GM18873 (cell line): ENCODE results near the gene MXRA8.

Experiments used
- ATAC-seq: cut with Tn5 transposase; IDR thresholded peaks from one replicate; pipeline ENCODE4 v1.9.1; 2021; ENCODE audit warnings: mild to moderate bottlenecking, moderate library complexity, moderate number of reproducible peaks; ENCODE audit not compliant: unreplicated experiment, low FRiP score

MXRA8 gene

DNA sequence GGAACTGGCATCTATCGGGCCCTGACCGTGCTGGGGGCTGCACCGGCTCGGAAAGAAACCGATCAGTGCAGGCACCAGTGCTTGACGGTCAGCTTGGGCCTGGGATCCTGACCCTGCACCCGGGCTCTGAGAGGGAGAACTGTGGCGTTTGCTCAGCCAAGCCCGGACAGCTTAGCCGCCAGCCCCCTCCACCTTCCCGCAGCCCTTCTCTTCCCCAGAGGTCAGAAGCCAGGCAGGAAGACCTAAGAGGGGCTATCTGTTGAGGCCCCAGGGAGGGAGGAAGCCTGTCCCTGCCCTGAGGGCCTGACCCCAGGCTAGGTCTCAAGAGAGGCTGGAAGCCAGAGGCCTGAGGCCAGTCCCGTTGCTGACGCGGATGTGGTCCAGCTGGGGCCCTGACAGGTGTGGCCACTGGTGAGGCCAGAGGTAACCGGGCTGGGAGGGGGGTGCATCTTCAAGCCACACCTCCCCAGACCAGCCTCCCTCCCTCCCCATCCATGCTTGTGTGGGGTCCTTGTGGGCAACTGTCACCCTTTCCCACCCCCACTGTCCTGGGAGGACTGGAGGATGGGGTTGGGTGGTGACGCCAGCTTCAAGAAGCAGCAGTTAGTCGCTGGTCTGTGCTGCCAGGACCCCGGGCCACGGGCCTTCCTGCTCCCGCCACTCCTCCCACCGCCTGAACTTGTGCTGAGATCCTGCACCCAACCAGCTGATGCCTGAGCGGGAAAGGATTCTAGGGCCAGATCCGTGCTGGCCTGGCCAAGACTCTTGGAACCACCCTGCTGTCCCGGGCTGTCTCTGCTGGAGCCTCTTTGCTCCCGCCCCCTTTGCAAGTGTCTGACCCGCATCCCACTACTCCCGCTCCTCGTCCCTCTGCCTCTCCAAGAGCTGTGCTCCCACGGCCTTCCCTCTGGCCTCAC, 6.6 kb downstream of the MXRA8 start:
- no peak for ATAC-seq

DNA sequence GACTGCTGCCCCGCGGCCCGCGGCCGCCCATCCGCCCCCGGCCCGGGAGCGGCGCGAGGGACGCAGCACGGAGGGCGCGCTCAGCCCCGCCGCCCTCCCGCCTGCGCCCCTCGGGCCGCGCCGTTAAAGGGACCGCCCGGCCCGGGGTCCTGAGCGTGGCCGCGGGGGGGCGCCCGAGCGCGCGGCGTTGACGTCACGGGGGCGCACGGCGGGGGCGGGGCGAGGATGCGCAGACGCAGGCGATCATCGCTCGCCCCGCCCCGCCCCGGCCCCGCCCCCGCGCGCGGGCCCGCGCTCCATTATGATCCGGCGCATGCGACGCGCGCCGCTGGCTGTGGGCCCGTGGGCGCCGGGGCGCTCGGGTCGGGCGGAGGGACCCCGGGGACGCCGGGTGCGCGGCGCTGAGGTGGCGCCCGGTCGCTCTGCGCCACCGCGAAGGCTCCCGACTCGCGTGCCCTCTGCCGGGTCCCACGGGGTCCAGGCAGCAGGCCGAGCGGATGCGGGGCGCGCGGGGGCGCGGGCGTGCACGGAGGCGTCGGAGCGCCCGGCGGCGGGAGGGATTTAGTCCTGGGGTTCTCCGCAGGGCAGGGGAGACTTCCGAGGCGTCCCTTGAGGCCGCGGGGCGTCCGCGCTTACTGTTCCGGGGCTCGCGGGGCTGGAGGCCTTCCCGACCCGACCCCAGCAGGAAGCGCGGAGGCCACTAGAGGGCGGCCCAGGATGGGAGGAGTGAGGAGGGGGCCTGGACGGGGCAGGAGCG, 8.9 kb downstream of the MXRA8 start, which contains the start of gene DVL1:
Gene DVL1, minus strand, starts transcription at position 163 of the 757 bp plus-strand sequence. CDS start 353 bp downstream, outside the sequence.
- no peak for ATAC-seq

DNA sequence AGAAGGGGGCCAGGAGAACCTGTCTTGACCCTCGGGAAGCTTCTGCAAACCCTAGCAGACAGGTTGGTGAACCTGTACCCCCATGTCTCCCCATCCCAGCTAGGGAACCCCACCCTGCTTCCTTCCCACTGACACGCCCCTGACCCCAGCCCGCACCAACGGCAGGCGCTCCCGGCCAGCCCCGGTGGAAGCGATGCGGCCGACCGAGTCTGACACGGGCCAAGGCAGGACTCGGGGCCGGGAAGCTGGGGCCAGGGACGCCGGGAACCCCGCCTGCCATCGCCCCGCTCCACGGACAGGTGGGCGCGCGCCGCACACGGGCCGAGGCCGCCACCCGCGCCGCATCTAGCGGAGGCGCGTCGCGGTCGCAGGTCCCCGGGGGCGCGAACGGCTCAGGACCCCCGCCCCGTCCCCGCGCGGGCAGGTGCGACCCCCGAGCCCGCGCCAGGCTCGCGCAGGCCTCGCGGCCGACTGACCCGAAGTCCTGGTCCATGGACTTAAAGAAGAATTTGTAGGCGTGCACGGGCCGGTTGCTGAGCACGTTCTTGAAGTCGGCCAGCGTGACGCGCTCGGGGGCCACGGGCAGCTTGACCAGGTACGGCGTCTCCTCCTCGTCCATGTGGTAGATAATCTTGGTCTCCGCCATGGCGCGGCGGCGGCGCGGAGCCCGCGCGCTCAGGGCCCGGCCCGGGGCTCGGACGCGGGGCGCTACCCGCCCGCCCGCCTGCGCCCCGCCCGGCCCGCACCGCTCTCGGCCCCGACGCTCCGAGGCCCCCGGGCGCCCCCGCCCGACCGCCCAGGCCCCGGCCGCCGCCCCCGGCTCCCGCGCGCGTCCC, 9.7 kb downstream of the MXRA8 start:
- ATAC-seq = no peak

DNA sequence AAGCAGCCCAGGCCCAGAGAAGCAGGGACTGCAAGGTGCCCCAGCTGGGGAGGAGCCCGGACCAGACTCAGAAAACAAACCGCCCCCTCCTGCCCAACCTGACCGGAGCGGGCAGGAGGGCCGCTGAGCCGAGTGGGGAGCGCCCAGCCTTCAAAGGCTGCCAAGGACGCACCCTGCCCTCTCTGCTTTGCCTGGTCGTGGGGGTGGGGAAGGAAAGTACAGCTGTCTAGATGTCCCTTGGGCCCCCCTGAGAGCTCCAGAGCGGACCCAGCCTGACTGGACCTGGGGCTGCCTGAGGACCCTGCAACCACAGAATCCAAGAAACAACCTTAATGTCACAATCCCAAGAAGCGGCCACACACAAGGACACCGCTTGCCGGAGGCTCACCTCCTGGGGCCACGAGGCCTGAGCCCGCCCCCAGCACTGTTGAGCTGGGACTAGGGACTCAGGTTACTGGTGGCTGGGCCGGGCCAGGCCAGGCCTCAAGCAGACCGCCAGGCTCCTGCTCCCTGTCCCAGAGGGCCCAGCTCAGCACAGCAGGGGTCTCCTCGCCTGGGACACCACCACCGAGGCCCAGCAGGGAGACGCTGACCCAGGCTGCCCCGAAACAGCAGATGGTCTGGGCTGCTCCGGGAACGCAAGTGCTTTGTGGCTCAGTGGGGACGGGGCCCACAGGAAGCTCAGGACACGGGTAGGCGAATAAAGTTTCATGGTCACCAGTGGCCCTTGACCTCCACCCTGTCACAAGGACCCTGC, 10.5 kb downstream of the MXRA8 start:
- no peak for ATAC-seq

DNA sequence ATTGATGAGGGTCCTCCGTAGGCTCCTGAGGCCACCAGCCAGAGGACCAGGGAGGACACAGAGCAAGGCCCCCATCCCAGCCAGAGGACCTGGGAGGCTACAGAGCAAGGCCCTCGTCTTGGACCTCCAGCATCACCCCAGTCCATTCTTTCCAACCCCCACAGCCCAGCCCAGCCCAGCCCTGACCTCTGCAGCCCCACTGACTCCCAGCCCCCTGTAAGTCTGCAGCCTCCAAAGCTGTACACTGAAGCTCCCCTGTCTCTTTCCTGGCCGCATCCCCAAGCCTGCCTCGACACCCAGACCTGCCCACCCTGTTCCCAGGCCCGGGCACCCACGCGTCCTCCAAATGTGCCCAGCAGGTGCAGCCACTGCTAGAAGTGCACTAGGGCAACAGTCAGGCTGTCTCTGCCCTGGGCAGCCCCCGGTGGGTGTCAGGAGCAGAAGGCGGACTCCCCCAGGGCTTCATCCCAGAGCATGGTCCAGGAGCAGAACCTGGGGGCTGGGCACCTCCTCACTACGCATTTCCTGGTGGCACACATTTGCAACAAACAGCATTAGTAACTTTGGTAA, 11.2 kb downstream of the MXRA8 start:
- no peak for ATAC-seq

DNA sequence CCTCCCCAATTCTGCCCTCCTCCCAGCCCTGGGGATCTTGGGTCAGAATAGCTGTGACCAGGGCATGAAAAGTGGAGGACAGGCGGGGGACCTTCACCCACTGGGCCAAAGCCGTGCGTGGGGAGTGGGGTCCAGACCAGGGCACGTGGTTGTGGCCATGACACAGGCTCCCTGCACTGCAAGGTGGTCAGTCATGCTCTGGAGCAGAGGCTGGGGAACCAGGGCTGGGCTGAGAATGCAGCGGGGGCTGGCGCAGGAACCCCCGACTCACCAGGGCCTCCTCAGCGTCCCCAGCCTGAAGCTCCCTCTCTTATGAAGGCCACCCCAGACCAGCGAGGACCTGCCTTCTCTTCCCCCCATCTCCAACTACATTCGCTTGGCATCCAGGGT, 11.9 kb downstream of the MXRA8 start:
- no peak for ATAC-seq

DNA sequence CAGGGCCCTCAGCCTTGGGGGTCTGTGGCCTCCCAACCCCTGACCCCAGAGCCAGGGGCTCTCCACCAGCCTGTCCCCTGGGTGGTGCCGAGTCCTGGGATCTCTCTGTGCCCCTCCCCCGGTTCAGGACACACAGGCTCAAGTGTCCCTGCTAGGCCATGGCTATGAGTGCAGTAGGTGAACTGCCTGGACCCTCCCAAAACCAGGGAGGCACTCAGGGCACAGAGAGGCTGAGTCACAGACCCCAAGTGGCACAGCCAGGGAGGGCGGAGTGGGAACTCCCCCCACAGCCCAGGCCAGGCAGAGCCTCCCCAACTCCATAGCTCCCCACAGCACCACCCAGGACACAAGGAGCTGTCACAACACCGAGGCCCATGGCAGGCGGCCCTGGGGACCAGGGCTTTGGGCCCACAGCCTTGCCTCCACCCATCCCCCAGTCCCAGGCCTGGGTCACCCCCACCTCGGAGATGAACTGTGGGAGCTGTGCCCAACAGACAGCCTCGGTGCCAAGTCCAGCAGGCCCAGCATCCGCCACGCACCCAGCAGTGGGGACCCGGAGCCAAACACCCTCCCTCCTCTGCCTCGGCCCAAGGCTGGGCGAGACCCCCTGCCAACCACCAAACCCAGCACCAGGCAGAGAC, 12.4 kb downstream of the MXRA8 start:
- ATAC-seq = no peak

DNA sequence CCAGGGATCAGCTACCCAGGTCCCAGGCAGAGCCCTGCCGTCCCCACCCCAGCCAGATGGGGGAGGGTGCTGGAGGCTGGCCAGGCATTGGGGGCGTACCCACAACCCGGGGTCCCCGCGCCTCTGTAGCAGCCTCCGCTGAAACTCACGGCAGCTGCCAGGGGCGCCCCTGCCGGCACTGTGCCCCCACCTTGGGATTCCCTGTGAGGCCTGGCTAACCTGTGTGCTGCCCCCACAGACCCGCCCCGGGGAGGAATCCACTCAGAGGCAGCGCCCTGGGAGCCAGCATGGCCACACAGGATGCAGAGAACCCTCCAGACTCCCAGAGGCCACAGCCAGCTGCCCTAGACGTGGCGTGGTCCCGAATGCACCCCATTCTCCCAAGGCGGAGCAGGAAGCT, 13.0 kb downstream of the MXRA8 start:
- ATAC-seq = no peak

DNA sequence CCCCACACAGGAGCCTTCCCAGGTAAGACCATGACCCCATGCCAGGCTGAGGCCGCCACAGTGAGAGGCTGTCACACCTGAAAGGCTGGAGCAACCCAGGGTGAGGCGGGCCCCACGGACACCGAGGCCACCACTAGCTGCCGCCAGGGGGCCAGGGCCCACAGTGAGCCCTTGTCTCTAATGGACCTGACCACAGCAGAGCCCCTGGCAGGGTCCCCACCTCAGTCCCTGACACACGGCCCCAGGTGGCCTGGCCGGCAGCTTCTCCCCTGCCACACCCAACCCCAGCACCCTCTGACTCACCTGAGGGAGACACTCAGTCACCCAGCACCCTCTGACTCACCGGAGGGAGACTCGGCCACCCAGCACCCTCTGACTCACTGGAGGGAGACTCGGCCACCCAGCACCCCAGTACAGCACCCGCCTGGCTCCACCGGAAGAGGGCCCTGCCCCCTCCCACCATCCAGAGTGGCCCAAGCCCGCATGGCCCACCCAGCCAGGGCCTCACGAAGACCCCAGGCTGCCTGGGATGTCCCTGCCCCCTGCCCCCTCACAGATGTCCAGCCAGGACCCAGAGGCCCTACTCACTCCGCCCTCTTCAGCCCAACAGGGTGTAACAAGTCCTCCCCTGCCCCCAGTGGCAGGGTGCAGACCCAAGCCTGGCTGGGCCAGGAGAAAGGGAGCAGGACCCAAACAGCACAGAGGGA, 13.5 kb downstream of the MXRA8 start:
- no peak for ATAC-seq

DNA sequence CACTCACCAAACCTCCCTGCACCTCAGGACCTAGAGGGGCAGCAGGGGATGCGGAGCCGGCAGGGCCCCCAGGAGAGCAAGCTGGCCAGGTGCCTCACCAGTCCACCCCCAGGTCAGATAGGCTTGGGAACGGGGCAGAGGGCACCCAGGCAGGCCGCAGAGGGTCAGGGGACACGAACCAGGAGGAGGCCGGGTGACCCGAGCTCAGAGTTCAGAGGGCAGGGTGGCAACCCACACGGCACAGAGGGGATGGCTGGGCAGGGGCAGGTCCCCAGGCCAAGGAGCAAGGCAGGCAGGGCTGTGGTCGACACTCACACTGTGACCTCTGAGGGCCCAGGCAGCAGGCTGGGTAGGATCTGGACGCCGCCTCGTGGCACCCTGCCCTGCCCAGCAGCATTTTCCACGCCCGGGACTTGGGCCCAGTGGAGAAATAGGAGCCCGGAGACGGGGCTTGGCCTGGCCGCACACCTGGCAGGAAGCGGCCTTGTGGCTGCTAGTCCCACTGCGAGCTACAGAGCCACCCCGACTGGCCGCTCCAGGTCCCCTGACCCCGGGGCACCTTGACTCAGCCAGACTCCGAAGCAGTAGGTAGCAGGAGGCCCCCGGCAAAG, 14.4 kb downstream of the MXRA8 start:
- no peak for ATAC-seq

DNA sequence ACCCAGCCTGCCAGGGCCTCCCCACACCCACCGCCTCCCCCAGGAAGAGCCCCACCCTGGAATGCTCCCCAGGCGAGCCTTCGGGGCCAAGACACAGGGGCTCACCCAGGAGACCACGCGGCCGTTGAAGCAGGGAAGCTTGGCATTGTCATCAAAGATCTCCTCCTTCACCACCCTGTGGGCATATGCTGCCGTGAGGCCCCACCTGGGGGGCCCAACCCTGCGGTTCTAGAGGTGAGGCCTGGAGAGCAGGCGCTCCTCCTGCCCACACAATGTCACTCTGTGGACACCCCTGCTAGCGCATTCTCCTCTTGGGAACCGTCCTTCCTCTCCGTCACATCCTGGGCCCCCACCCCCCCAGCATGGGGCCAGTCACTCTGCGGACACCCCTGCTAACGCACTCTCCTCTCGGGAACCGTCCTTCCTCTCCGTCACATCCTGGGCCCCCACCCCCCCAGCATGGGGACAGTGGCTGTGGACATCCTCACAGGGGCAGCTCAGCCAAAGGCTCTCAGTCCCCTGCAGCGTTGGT, 15.7 kb downstream of the MXRA8 start:
- ATAC-seq = no peak

DNA sequence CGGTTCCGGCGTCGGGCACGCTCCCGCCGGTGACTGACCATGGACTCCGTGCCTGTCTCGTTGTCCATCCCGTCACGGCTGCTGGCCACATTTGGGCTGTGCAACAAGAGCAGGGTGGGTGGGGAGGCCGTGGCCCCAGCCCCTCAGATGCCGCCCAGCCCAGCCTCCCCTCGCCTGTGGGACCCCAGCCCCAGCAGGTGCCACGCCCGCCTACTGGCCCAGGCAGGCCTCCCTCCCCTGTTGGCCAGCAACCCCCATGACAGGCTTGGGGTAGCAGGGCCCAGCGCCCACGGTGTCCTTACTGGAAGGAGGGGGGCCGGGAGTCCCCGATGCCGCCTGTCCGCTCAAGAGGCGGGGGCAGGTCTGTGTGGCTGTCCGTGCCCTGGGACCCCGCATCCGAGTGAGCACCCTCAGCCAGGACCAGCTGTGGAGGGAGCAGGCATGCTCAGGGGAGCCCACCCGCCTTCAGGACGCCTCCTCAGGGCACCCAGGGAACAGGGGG, 16.2 kb downstream of the MXRA8 start:
- no peak for ATAC-seq

DNA sequence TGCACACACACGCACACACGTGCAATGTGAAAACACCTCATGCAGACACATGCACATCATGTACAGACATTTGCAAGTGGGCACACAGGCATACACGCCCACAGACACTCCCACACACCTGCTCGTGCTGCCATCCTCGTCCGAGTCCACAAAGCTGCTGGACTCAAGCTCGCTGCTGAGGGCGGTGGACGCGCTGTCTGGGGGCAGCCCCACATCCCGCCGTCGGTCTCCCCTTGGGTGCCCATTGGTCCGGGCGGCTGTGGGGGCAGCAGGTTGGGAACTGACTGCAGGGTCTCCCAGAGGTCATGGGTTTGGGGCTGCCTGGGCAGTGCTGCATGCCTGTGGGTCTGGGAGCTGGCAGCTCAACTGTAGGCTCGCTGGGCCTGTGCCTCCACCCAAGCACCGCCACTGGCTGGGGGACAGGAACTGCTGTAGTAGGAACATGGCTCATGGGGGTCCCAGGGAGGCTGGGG, 16.8 kb downstream of the MXRA8 start:
- no peak for ATAC-seq

DNA sequence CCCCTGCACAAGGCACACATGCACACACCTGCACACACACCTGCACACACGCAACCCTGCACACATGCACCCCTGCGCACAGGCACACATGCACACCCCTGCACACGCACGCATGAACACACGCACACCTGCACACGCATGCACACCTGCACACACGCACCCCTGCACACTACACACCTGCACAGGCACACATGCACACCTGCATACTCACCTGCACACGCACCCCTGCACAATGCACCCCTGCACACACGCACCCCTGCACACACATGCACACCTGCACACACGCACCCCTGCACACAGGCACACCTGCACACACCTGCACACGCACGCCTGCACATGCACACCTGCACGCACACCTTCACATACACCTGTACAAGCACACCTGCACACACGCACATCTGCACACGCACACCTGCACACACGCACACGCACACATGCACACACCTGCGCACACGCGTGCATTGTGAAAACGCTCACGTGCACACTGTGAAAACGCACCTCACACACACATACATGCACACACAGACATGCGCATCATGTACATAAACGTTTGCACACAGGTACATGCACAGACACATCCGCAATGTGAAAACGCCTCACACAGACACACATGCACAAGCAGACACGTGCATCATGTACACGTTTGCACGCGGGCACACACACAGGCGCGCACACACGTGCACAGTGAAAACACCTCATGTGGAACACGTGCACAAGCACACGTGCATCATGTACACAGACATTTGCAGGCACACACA, 17.4 kb downstream of the MXRA8 start:
- ATAC-seq = no peak

DNA sequence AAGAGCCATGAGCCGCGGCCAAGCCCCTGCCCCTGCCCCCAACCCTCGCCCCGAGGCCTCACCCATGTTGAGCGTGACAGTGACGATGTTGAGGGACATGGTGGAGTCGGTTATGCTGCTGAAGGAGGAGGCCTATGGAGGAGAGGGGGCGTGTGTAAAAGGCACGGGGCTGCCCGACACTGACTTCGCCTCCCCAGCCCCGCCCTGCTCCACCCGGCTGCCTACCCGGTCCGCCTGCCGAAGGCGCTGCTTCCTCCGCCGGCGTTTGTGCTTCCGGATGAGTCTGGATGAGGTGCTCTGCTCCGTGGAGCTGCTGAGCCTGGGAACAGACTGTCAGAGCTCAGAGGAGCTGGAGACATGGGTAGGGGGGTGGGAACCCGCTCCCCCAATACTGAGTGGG, 18.2 kb downstream of the MXRA8 start:
- ATAC-seq = no peak

DNA sequence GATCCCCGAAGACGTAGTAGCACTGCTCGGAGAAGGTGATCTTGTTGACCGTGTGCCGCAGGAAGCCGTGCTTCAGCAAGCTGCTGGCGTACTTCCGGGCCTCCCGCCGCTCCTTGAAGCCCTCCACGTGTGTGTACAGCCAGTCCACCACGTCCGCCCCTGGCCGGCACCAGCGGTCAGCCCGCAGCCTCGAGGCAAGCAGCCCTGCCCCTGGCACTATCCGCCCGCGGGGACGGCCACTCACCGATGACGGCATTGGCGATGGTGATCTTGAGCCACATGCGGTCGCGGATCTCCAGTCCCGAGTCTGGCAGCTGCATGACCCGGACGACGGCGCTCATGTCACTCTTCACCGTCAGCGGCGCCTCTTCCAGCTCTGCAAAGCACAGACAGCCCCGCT, 20.1 kb downstream of the MXRA8 start:
- no peak for ATAC-seq

DNA sequence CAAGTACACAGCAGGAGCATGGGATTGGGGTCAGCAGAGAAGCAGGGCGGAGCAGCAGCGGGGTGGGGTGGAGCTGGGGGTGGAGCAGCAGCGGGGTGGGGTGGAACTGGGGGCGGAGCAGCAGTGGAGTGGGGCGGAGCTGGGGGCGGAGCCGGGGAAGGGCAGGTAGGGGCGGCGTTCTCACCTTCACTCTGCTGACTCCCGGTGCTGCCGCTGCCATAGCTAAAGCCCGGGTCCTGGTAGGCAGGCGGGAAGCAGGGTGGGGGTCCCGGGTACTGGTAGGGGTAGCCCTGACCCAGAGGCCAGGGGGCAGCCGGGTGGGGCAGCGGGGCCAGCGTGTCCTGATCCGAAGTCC, 20.6 kb downstream of the MXRA8 start:
- ATAC-seq = no peak
